ENCODE data around the gene CHP2.

DNA sequence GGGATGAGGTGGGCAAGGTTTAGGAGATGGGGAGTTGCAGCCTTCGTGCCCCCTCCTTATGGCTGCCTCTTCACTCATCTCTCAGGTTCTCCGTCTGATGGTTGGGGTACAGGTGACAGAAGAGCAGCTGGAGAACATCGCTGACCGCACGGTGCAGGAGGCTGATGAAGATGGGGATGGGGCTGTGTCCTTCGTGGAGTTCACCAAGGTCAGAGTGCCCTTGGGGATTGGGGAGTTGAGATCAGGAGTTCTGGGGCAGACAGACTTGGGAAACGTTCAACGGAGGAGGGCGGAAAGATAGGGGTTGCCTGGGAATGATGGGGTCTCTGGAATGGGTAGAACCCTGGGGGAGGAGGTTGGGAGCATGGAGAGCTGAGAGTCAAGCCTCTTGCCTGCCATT is 2.3 kb downstream of the CHP2 start:
- TF ChIP-seq EP300 (IDR thresholded peaks at IDR 0.05; ENCODE audit: borderline replicate concordance in 1 of 2, low read depth in 1 of 2, low read length in 1 of 2) (no peak), RAD21 (IDR thresholded peaks at IDR 0.05; ENCODE audit: low read length) (no peak), FOSL2 (IDR thresholded peaks at IDR 0.05; ENCODE audit: borderline replicate concordance, low read depth) (no peak), GABPA (IDR thresholded peaks at IDR 0.05; ENCODE audit: low read depth) (no peak), POLR2AphosphoS5 (IDR thresholded peaks at IDR 0.05; ENCODE audit: low read depth, low read length) (no peak), GATA2 (CRISPR knock-in tag; IDR thresholded peaks at IDR 0.05) (no peak), JUND (IDR thresholded peaks at IDR 0.05) (no peak), SIN3A (IDR thresholded peaks at IDR 0.05; ENCODE audit: borderline replicate concordance, low read depth, low read length) (no peak)
- TF ChIP-seq, protein P1, sequence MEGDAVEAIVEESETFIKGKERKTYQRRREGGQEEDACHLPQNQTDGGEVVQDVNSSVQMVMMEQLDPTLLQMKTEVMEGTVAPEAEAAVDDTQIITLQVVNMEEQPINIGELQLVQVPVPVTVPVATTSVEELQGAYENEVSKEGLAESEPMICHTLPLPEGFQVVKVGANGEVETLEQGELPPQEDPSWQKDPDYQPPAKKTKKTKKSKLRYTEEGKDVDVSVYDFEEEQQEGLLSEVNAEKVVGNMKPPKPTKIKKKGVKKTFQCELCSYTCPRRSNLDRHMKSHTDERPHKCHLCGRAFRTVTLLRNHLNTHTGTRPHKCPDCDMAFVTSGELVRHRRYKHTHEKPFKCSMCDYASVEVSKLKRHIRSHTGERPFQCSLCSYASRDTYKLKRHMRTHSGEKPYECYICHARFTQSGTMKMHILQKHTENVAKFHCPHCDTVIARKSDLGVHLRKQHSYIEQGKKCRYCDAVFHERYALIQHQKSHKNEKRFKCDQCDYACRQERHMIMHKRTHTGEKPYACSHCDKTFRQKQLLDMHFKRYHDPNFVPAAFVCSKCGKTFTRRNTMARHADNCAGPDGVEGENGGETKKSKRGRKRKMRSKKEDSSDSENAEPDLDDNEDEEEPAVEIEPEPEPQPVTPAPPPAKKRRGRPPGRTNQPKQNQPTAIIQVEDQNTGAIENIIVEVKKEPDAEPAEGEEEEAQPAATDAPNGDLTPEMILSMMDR (IDR thresholded peaks at IDR 0.05): no peak
